A549 (cell line): ENCODE measurements around the gene GAS1.

Experiments used
- CTCF ChIP-seq: fragments of >200 bp; sonication (Bioruptor Twin); formaldehyde crosslinking; IDR thresholded peaks from 3 replicates; pipeline ENCODE4 v1.5.1; 2016
- HDAC2 ChIP-seq: fragments of 200-600 bp; sonication (generic); IDR thresholded peaks from 2 replicates; pipeline ENCODE4 v1.6.1; 2016
- MAX ChIP-seq: IDR thresholded peaks from 2 replicates; pipeline ENCODE4 v1.6.1; 2012
- MAZ ChIP-seq: fragments of 150-350 bp; IDR thresholded peaks from 2 replicates; pipeline ENCODE4 v1.6.1; 2014; ENCODE audit warnings: antibody characterized with exemption, low read depth, low read length, borderline replicate concordance
- NFE2L2 ChIP-seq: fragments of 150-350 bp; conservative IDR thresholded peaks from 2 replicates; pipeline ENCODE4 v1.6.1; 2014; ENCODE audit warnings: low read length
- RARB ChIP-seq: fragments of 250-450 bp; sonication (Bioruptor Pico); IDR thresholded peaks from 2 replicates; pipeline ENCODE4 v1.8.0; 2021; ENCODE audit warnings: mild to moderate bottlenecking, moderate library complexity
- RFX5 ChIP-seq: fragments of 450-650 bp; IDR thresholded peaks from 2 replicates; pipeline ENCODE4 v1.7.1; 2014; ENCODE audit warnings: antibody characterized with exemption, mild to moderate bottlenecking, moderate library complexity
- ZC3H11A ChIP-seq: fragments of 450-650 bp; IDR thresholded peaks from 2 replicates; pipeline ENCODE4 v1.6.1; 2014; ENCODE audit warnings: antibody characterized with exemption, mild to moderate bottlenecking
- ZFP36 ChIP-seq: fragments of 450-650 bp; IDR thresholded peaks from 2 replicates; pipeline ENCODE4 v1.6.1; 2014; ENCODE audit warnings: borderline replicate concordance; ENCODE audit not compliant: partially characterized antibody

GRCh38 chr9:86958203-86958602, 10.9 kb upstream of the GAS1 start:
- TF ChIP-seq NFE2L2 = no peak
- no peak for TF ChIP-seq ZC3H11A
- TF ChIP-seq CTCF = no peak
- TF ChIP-seq MAZ = no peak
- TF ChIP-seq RFX5 = no peak
- TF ChIP-seq HDAC2 = no peak
- TF ChIP-seq MAX = no peak
- no peak for TF ChIP-seq RARB
- no peak for TF ChIP-seq ZFP36
